Measurements from ENCODE around the gene DIAPH3.

- no peak for TF ChIP-seq CTCF (IDR thresholded peaks at IDR 0.05)
- no peak for TF ChIP-seq ZFX (IDR thresholded peaks at IDR 0.05; ENCODE audit: borderline replicate concordance)
These were observed 538.6 kb downstream of the DIAPH3 start for GRCh38 chr13:59625111-59625510.

Measured in 22Rv1 (cell line).